H1 (cell line): ENCODE results near the gene DUOXA2. TPM values are rescaled to one million over a fixed set of nuclear protein-coding genes. Genes with fewer than 3 reads are reported as not detected.

Experiments
- CTCF ChIA-PET: fragments of 300-600 bp; sonication (Branson Sonifier 250); formaldehyde crosslinking; loops from one replicate; lab custom pipeline; 2021; ENCODE audit not compliant: partially characterized antibody; lab: Charles Lee
- POLR2A ChIA-PET: fragments of 300-600 bp; sonication (Branson Sonifier 250); formaldehyde crosslinking; loops from one replicate; lab custom pipeline; 2021; ENCODE audit warnings: inconsistent platforms; ENCODE audit not compliant: partially characterized antibody; lab: Charles Lee
- DNase-seq, 2 experiments: peaks; one replicate each; pipeline versions ENCODE4 v3.0.0 to v3.0.0-alpha.2; 2010 to 2022; ENCODE audit warnings: low spot score in 2 of 2, low read depth in 1 of 2, mixed read lengths in 1 of 2
- FAIRE-seq: peaks from 2 replicates; lab custom pipeline; 2011; peaks lifted over from hg19 to GRCh38; lab: Jason Lieb, UNC
- H2AFZ ChIP-seq: 2 replicates; pipeline ENCODE4 v1.8.1; 2012; ENCODE audit warnings: low read length, inconsistent platforms
- H2AK5ac ChIP-seq: 2 replicates; pipeline ENCODE4 v1.6.1; 2013; ENCODE audit warnings: low read depth, low read length
- H2BK120ac ChIP-seq: replicated peaks from 2 replicates; pipeline ENCODE3; 2013; ENCODE audit warnings: low read depth, low read length, inconsistent platforms
- H2BK12ac ChIP-seq: 2 replicates; pipeline ENCODE4 v1.6.1; 2013; ENCODE audit warnings: low read depth, low read length
- H2BK15ac ChIP-seq: 2 replicates; pipeline ENCODE4 v1.6.1; 2013; ENCODE audit warnings: low read length
- H2BK20ac ChIP-seq: 2 replicates; pipeline ENCODE4 v1.6.1; 2013; ENCODE audit warnings: low read length
- H2BK5ac ChIP-seq: 2 replicates; pipeline ENCODE4 v1.6.1; 2013; ENCODE audit warnings: low read depth, low read length
- H3K14ac ChIP-seq: 2 replicates; pipeline ENCODE4 v1.6.1; 2013; ENCODE audit warnings: inconsistent platforms; ENCODE audit not compliant: insufficient read length
- H3K18ac ChIP-seq: 2 replicates; pipeline ENCODE4 v1.6.1; 2013; ENCODE audit warnings: low read length; ENCODE audit errors: extremely low read depth
- H3K23ac ChIP-seq: 2 replicates; pipeline ENCODE4 v1.6.1; 2013; ENCODE audit warnings: inconsistent platforms; ENCODE audit not compliant: insufficient read length
- H3K23me2 ChIP-seq: 2 replicates; pipeline ENCODE4 v1.6.1; 2013; ENCODE audit warnings: low read depth, low read length
- H3K27ac ChIP-seq: 2 replicates; pipeline ENCODE4 v1.6.1; 2011; ENCODE audit warnings: low read depth, low read length, inconsistent platforms
- H3K27me3 ChIP-seq, 4 experiments: replicated peaks in 1 of 4; 1 replicate in 1 of 4; 2 replicates in 3 of 4; pipeline versions ENCODE4 v1.6.1 to v1.8.1; 2011 to 2013; ENCODE audit warnings: low read length in 3 of 4, mild to moderate bottlenecking in 3 of 4, inconsistent platforms in 2 of 4, mixed read lengths in 2 of 4, moderate library complexity in 1 of 4; ENCODE audit not compliant: control insufficient read depth in 3 of 4, insufficient read depth in 3 of 4; ENCODE audit errors: extremely low read depth in 1 of 4
- H3K36me3 ChIP-seq, 4 experiments: 2 replicates each; pipeline versions ENCODE4 v1.6.1 to v1.8.1; 2011 to 2013; ENCODE audit warnings: mild to moderate bottlenecking in 4 of 4, low read length in 3 of 4, moderate library complexity in 2 of 4, control low read depth in 1 of 4, inconsistent platforms in 1 of 4; ENCODE audit not compliant: insufficient read depth in 4 of 4, control insufficient read depth in 2 of 4
- H3K4ac ChIP-seq: replicated peaks from 2 replicates; pipeline ENCODE3; 2013; ENCODE audit warnings: low read length, low read depth, mixed read lengths, inconsistent platforms; ENCODE audit not compliant: insufficient read length
- H3K4me1 ChIP-seq, 4 experiments: replicated peaks in 1 of 4; 1 replicate in 1 of 4; 2 replicates in 3 of 4; pipeline versions ENCODE4 v1.6.1 to v1.8.1; 2011 to 2013; ENCODE audit warnings: low read length in 3 of 4, inconsistent platforms in 2 of 4, mixed read lengths in 1 of 4; ENCODE audit not compliant: insufficient read depth in 4 of 4, control insufficient read depth in 3 of 4
- H3K4me2 ChIP-seq, 2 experiments: 2 replicates each; pipeline versions ENCODE4 v1.6.1 to v1.8.1; 2011 to 2013; ENCODE audit warnings: low read depth in 2 of 2, low read length in 2 of 2, control low read depth in 1 of 2, inconsistent platforms in 1 of 2, mild to moderate bottlenecking in 1 of 2; ENCODE audit not compliant: insufficient read depth in 1 of 2
- H3K4me3 ChIP-seq, 4 experiments: fragments of 200-600, 300-600 bp in 1 of 4; sonication (generic), shearing (Covaris generic), sonication (Bioruptor Twin) in 1 of 4; 2 replicates each; pipeline versions ENCODE4 v1.5.1 to v1.8.1; 2011 to 2016; ENCODE audit warnings: low read length in 4 of 4, low read depth in 3 of 4, control low read depth in 2 of 4, inconsistent platforms in 2 of 4, mild to moderate bottlenecking in 2 of 4, mixed read lengths in 1 of 4, moderate library complexity in 1 of 4; ENCODE audit not compliant: insufficient read depth in 2 of 4; ENCODE audit errors: extremely low read depth in 1 of 4
- H3K56ac ChIP-seq: replicated peaks from 2 replicates; pipeline ENCODE3; 2013; ENCODE audit warnings: low read depth, mild to moderate bottlenecking, mixed read lengths, low read length, inconsistent platforms; ENCODE audit not compliant: insufficient read length
- H3K79me1 ChIP-seq: 2 replicates; pipeline ENCODE4 v1.6.1; 2013; ENCODE audit warnings: low read depth, low read length, control low read depth
- H3K79me2 ChIP-seq, 2 experiments: 2 replicates each; pipeline versions ENCODE4 v1.6.1 to v1.8.1; 2012 to 2013; ENCODE audit warnings: low read length in 2 of 2, mild to moderate bottlenecking in 2 of 2, inconsistent platforms in 1 of 2; ENCODE audit not compliant: insufficient read depth in 2 of 2, control insufficient read depth in 1 of 2
- H3K9ac ChIP-seq, 4 experiments: replicated peaks in 1 of 4; 1 replicate in 1 of 4; 2 replicates in 3 of 4; pipeline versions ENCODE4 v1.6.1 to v1.8.1; 2011 to 2013; ENCODE audit warnings: low read depth in 3 of 4, low read length in 3 of 4, control low read depth in 2 of 4, mild to moderate bottlenecking in 2 of 4, moderate library complexity in 2 of 4, inconsistent platforms in 1 of 4; ENCODE audit errors: extremely low read depth in 1 of 4
- H3K9me3 ChIP-seq, 2 experiments: 2 replicates each; pipeline versions ENCODE4 v1.6.1 to v1.8.1; 2012 to 2013; ENCODE audit warnings: mild to moderate bottlenecking in 2 of 2, moderate library complexity in 2 of 2, control low read depth in 1 of 2, inconsistent platforms in 1 of 2, low read depth in 1 of 2, low read length in 1 of 2, mixed read lengths in 1 of 2; ENCODE audit not compliant: insufficient read depth in 2 of 2
- H4K20me1 ChIP-seq, 2 experiments: replicated peaks in 1 of 2; 2 replicates each; pipeline versions ENCODE3 to v1.8.1; 2011 to 2013; ENCODE audit warnings: inconsistent platforms in 2 of 2, low read length in 2 of 2, mild to moderate bottlenecking in 1 of 2; ENCODE audit not compliant: insufficient read depth in 2 of 2, control insufficient read depth in 1 of 2
- H4K5ac ChIP-seq: 2 replicates; pipeline ENCODE4 v1.6.1; 2013; ENCODE audit warnings: low read length, low read depth, mixed read lengths, inconsistent platforms; ENCODE audit not compliant: insufficient read length
- H4K8ac ChIP-seq: 2 replicates; pipeline ENCODE4 v1.8.0; 2013; ENCODE audit warnings: mild to moderate bottlenecking, moderate library complexity, low read length, inconsistent platforms; ENCODE audit not compliant: insufficient read depth; ENCODE audit errors: extremely low read depth
- H4K91ac ChIP-seq: replicated peaks from 2 replicates; pipeline ENCODE3; 2013; ENCODE audit warnings: low read length, mixed read lengths, inconsistent platforms; ENCODE audit not compliant: insufficient read length
- CTBP2 ChIP-seq: IDR thresholded peaks from 2 replicates; pipeline ENCODE4 v1.7.0; 2011; ENCODE audit warnings: borderline replicate concordance, mild to moderate bottlenecking, moderate library complexity, mixed read lengths, low read length; ENCODE audit not compliant: insufficient read depth, insufficient read length
- POU5F1 ChIP-seq: IDR thresholded peaks from 2 replicates; pipeline ENCODE4 v1.6.1; 2011; ENCODE audit warnings: low read depth, mild to moderate bottlenecking, low read length, moderate library complexity
- WGBS, 2 experiments: shearing (Covaris generic) in 1 of 2; methylation state at CpG; one replicate each; pipeline versions ENCODE4 v1.1.6 to v1.1.7; 2013 to 2015; ENCODE audit warnings: low lambda C conversion rate in 2 of 2, mixed read lengths in 2 of 2, inconsistent platforms in 1 of 2, low coverage in 1 of 2, missing lambda C conversion rate in 1 of 2; ENCODE audit not compliant: insufficient replicate concordance in 2 of 2, insufficient coverage in 1 of 2, insufficient read length in 1 of 2; ENCODE audit errors: extremely low coverage in 1 of 2, missing lambda C conversion rate in 1 of 2; 5-methylcytosine and 5-hydroxymethylcytosine counted together
- polyA plus RNA-seq, 7 experiments: library from polyadenylated mRNA; depleted of rRNA in 3 of 7; stranded (reverse) in 5 of 7; unstranded in 2 of 7; fragments of >200 nt in 5 of 7; fragments of 200-250 nt in 2 of 7; gene quantifications; 1 replicate in 5 of 7; 2 replicates in 1 of 7; 4 replicates in 1 of 7; pipeline versions ENCODE4 v1.2.1 to v1.2.3, GENCODE V29; 2011 to 2013; ENCODE audit warnings: missing spikeins in 2 of 7, mixed read lengths in 2 of 7
- total RNA-seq: library from RNA; stranded (reverse); fragmentation: NEBNext Ultra II Directional; extraction: Animal tissue kit (Norgen Biotek cat#: 25700); gene quantifications from 2 replicates; pipeline ENCODE4 v1.2.1, GENCODE V29; 2021

The DUOXA2 gene
- total and polyA plus RNA-seq, 2 of the 8 experiments (the other 6 are each of a cell fraction or from before 2014, with no cell fraction given): 0.05 TPM; not detected in 1

DNA sequence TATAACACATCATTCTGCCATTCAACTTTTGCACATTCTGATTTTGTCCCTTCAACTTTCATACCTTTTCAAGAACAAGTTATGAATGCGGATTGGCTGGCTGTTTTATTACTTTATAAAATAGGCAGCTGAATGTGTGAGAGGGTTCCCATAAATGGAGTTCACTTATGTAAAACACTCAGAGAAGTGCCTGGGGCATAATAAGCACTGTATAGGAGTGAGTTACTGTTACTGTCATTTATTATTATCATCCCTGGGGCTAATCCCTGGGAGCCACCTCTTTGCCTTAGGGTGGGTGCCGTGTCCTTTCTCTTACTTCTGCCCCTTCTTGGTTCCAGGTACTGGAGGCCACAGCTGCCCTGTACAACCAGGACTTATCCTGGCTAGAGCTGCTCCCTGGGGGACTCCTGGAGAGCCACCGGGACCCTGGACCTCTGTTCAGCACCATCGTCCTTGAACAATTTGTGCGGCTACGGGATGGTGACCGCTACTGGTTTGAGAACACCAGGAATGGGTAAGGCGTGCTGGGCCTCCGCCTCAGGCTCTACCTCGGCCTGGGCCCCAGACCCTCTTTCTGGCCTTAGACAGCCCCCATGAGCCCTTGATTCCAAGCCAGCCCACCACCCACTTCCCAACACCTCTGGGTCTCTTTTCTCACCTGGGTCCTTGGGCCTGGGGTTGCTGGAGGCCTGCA is 26.6 kb downstream of the DUOXA2 start:
- Histone ChIP-seq H3K79me1 (no peaks in the 10 kb centered on the region; the same call in 1 of the 2 replicates), H4K8ac (no peak overlapping the region), H3K9ac (no peak overlapping the region), H3K9me3 (no peaks in the 10 kb centered on the region), H3K18ac (no peak overlapping the region), H3K4ac (no peak overlapping the region), H3K56ac (no peak overlapping the region), H2BK5ac (no peak overlapping the region), H2AK5ac (no peak overlapping the region), H4K91ac (no peak overlapping the region), H3K4me2 (no peak overlapping the region), H3K36me3 (no peaks in the 10 kb centered on the region), H3K23me2 (no peaks in the 10 kb centered on the region), H4K5ac (no peak overlapping the region), H2BK15ac (no peak overlapping the region), H3K27ac (no peak overlapping the region), H2AFZ (no peak overlapping the region), H2BK20ac (no peak overlapping the region), H4K20me1 (no peaks in the 10 kb centered on the region), H3K4me1 (peaks cover 0 to 4% (median 1%) of the 10 kb centered on the region in 4 experiments; a peak in 3 of 7 replicates), H3K4me3 (no peak overlapping the region), H2BK12ac (no peak overlapping the region), H3K14ac (no peak overlapping the region), H2BK120ac (no peak overlapping the region), H3K23ac (no peak overlapping the region), H3K27me3 (peaks cover 6 to 20% (median 13%) of the 10 kb centered on the region in 4 experiments), H3K79me2 (no peaks in the 10 kb centered on the region)
- CTCF ChIA-PET: interaction anchor here (0.7 to 10.1 kb wide), 8 partner anchors 8 to 51 kb away, joined by 3 to 57 read pairs (median 6); no protein-coding TSS in a partner anchor
- 80% methylated on average over 10 of the region's 10 CpGs; no CpG with 5 or more reads in 1 of the 2 experiments for WGBS, 2 experiments
- DNase-seq (no peak), FAIRE-seq (no peak)
- TF ChIP-seq CTBP2 (no peak), POU5F1 (no peak)
- POLR2A ChIA-PET: interaction anchor here (1.3 kb wide), 1 partner anchor 9 kb away, joined by 3 read pairs; no protein-coding TSS in a partner anchor
